Stimulated activated CD4-positive, alpha-beta T cell treated with anti-CD3 and anti-CD28 coated beads, TNF-alpha, amount 100 ng/mL, for 1 hour (primary cell): ENCODE measurements around the gene OAS3.

Experiments used
- DNase-seq, 3 donors: peaks; one replicate each; pipeline ENCODE4 v3.0.0-alpha.2; 2020; ENCODE audit warnings: low read depth in 3 of 3, low spot score in 1 of 3

The OAS3 gene

GRCh38 chr12:113007166-113007565, 68.9 kb downstream of the OAS3 start:
- no peak for DNase-seq

DNA sequence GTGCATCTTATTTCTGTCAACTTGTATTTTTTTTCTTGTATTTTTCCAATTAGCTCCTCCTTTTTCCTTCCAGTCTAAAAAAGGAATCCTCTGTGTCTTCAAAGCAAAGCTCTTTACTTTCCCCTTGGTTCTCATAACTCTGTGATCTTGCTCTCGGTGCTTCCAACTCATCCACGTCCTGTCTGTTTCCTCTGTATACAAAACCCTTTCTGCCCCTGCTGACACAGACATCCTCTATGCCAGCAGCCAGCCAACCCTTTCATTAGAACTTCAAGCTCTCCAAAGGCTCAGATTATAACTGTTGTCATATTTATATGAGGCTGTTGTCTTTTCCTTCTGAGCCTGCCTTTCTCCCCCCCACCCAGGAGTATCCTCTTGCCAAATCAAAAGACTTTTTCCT, 72.4 kb downstream of the OAS3 start:
- no peak for DNase-seq

DNA sequence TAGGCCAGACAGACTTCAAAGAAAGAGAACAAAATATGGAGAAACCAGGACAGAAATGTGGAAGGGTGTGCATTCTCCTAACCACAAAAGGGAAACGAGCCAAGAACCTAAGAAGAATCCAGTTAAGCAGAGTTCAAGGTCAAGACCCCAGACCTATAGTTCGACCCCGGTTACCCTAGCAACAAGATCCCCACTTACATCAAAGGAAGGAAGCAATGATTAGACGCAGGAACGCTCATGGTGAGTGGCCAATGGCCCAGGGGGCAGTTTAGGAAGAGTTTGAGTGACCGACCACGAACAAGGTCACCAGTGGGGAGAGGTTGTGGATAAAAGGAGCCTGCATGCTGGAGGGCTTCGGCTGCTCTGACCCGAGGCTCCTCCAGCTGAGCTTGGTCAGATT, 76.3 kb downstream of the OAS3 start:
- DNase-seq = no peak

DNA sequence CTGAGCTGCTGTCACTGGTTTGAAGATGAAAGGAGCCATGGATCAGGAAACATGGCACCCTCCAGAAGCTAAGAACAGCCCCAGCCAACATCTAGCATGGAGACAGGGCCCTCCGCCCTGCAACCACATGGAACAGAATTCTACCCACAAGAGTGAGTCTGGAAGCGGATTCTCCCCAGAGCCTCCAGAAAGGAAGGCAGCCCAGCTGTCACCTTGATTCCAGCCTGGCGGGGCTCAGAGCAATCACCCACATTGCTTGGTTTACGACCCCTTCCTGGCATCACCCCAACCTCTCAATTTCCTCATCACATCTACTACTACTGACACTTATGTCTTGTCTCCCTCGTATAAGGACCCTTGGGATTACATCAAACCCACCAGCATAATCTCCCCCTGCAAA, 78.5 kb downstream of the OAS3 start:
- DNase-seq = no peak

DNA sequence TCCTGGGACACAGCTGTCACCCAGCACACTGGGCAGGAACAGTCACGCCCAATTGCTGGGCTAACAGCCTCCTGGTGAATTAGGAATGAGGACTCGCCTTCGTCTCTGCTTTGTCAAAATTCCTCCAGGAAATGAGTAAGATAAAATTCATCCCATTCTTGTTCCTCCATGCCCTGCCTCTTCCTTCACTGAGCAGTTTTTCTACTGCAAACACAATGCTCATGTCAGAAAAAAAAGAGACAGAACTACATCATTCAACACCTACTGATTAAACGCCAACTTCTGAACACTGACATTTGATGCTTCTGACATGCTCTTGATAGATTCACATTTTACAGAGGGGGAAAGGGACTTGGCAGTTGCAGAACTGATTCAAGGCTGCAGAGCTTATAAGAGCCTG, 80.8 kb downstream of the OAS3 start:
- no peak for DNase-seq

- DNase-seq = no peak
Observed at GRCh38 chr12:113021500-113021899, 83.2 kb downstream of the OAS3 start.
